Skeletal muscle tissue (tissue), 4 donors: ENCODE results near the gene MIA2. TPM values are rescaled to one million over a fixed set of nuclear protein-coding genes. Genes with fewer than 3 reads are reported as not detected.
"Not testable (repeated sequence)": the region's sequence is repeated elsewhere in the genome, so short reads cannot be mapped to it uniquely, and the experiment has no call there.

Source experiments
- H3K27ac ChIP-seq: one replicate; pipeline ENCODE4 v1.7.0; 2013; ENCODE audit warnings: mild to moderate bottlenecking, low read depth, low read length, inconsistent platforms
- H3K27me3 ChIP-seq, 3 donors: one replicate each; pipeline ENCODE4 v1.7.0; 2013; ENCODE audit warnings: low read length in 3 of 3; ENCODE audit not compliant: control insufficient read depth in 3 of 3, insufficient read depth in 3 of 3
- H3K36me3 ChIP-seq, 3 donors: one replicate each; pipeline ENCODE4 v1.7.0; 2013; ENCODE audit warnings: low read length in 3 of 3; ENCODE audit not compliant: control insufficient read depth in 3 of 3, insufficient read depth in 3 of 3
- H3K4me1 ChIP-seq, 3 donors: one replicate each; pipeline ENCODE4 v1.7.0; 2013; ENCODE audit warnings: low read length in 3 of 3, mild to moderate bottlenecking in 3 of 3; ENCODE audit not compliant: control insufficient read depth in 3 of 3, insufficient read depth in 3 of 3
- H3K4me3 ChIP-seq, 3 donors: one replicate each; pipeline ENCODE4 v1.7.0; 2013; ENCODE audit warnings: low read length in 3 of 3
- H3K9ac ChIP-seq, 3 donors: one replicate each; pipeline ENCODE4 v1.7.0; 2013; ENCODE audit warnings: low read length in 3 of 3, mild to moderate bottlenecking in 3 of 3, moderate library complexity in 2 of 3, low read depth in 1 of 3
- H3K9me3 ChIP-seq, 3 donors: one replicate each; pipeline ENCODE4 v1.7.0; 2013; ENCODE audit warnings: low read length in 3 of 3; ENCODE audit not compliant: control insufficient read depth in 3 of 3
- total RNA-seq: library from RNA; depleted of rRNA; stranded (reverse); fragments of >200 nt; gene quantifications from one replicate; pipeline ENCODE4 v1.2.3, GENCODE V29; 2014
- donor health status: Osteomylitis.

MIA2 gene
- total RNA-seq, 1 donor from 2014 or later: 15.7 TPM

- no peak overlapping the region for H3K4me3 ChIP-seq
- H3K27me3 ChIP-seq: no peaks in the 10 kb centered on the region
Observed at GRCh38 chr14:39360316-39360715, 126.6 kb downstream of the MIA2 start.

DNA sequence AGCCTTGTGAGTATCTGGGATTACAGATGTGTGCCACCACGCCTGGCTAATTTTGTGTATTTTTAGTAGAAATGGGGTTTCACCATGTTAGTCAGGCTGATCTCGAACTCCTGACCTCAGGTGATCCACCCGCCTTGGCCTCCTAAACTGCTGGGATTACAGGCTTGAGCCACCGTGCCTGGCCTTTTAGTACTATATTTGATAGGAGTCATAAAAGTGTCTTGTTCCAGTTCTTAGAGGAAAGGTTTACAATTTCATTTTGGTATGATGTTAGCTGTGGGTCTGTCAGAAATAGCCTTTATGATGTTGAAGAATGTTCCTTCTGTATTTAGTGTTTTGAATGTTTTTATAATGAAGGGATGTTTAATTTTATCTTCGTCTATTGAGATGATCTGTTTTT lies 127.8 kb downstream of the MIA2 start:
- not testable (repeated sequence) for H3K27ac ChIP-seq, H3K9me3 ChIP-seq, H3K36me3 ChIP-seq, H3K9ac ChIP-seq, H3K4me3 ChIP-seq, H3K27me3 ChIP-seq, H3K4me1 ChIP-seq

More at GRCh38 chr14:39360316-39360715, 126.6 kb downstream of the MIA2 start:
- H3K4me1 ChIP-seq: peaks cover 0 to 5% (median 0%) of the 10 kb centered on the region in 3 donors
- no peaks in the 10 kb centered on the region for H3K36me3 ChIP-seq
- H3K9ac ChIP-seq: no peak overlapping the region
- H3K27ac ChIP-seq: no peak overlapping the region
- no peaks in the 10 kb centered on the region for H3K9me3 ChIP-seq

DNA sequence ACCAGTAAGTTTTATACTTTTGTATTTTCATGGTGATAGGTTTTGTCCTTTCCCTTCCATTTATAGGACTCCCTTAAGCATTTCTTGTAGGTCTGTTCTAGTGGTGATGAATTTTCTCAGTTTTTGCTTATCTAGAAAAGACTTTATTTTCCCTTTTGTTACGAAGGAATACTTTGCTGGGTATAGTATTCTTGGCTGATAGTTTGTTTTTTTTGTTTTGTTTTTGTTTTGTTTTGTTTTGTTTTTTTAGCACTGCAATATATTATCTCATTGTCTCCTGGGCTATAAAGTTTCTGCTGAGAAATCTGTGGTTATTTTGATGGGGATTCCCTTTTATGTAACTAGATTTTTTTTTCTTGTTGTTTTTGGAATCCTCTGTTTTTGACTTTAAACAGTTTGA lies 130.8 kb downstream of the MIA2 start:
- no peaks in the 10 kb centered on the region for H3K36me3 ChIP-seq
- no peak overlapping the region for H3K27ac ChIP-seq
- H3K4me3 ChIP-seq: no peak overlapping the region

GRCh38 chr14:39365354-39365753 lies 131.6 kb downstream of the MIA2 start:
- H3K9me3 ChIP-seq: no peaks in the 10 kb centered on the region
- H3K27me3 ChIP-seq: no peaks in the 10 kb centered on the region
- H3K4me3 ChIP-seq: no peak overlapping the region
- peaks cover 17 to 22% (median 18%) of the 10 kb centered on the region in 3 donors for H3K4me1 ChIP-seq
- peaks cover 0 to 2% (median 1%) of the 10 kb centered on the region in 3 donors for H3K36me3 ChIP-seq
- H3K27ac ChIP-seq: no peak overlapping the region
- H3K9ac ChIP-seq: no peak overlapping the region

More for the DNA sequence above, 130.8 kb downstream of the MIA2 start:
- peaks cover 17 to 22% (median 20%) of the 10 kb centered on the region in 3 donors for H3K4me1 ChIP-seq
- no peaks in the 10 kb centered on the region for H3K9me3 ChIP-seq
- no peak overlapping the region for H3K9ac ChIP-seq
- H3K27me3 ChIP-seq: no peaks in the 10 kb centered on the region

GRCh38 chr14:39366460-39367386 lies 133.0 kb downstream of the MIA2 start:
- no peak overlapping the region for H3K9ac ChIP-seq
- no peaks in the 10 kb centered on the region for H3K9me3 ChIP-seq
- H3K36me3 ChIP-seq: peaks cover 0 to 4% (median 3%) of the 10 kb centered on the region in 3 donors
- peaks cover 17 to 22% (median 18%) of the 10 kb centered on the region in 3 donors for H3K4me1 ChIP-seq
- H3K4me3 ChIP-seq: no peak overlapping the region
- no peak overlapping the region for H3K27ac ChIP-seq
- no peaks in the 10 kb centered on the region for H3K27me3 ChIP-seq

GRCh38 chr14:39367387-39367751 lies 133.7 kb downstream of the MIA2 start:
- H3K4me3 ChIP-seq: no peak overlapping the region
- peaks cover 17 to 22% (median 18%) of the 10 kb centered on the region in 3 donors for H3K4me1 ChIP-seq
- H3K9me3 ChIP-seq: no peaks in the 10 kb centered on the region
- H3K9ac ChIP-seq: no peak overlapping the region
- peaks cover 0 to 4% (median 3%) of the 10 kb centered on the region in 3 donors for H3K36me3 ChIP-seq
- H3K27ac ChIP-seq: no peak overlapping the region
- no peaks in the 10 kb centered on the region for H3K27me3 ChIP-seq

DNA sequence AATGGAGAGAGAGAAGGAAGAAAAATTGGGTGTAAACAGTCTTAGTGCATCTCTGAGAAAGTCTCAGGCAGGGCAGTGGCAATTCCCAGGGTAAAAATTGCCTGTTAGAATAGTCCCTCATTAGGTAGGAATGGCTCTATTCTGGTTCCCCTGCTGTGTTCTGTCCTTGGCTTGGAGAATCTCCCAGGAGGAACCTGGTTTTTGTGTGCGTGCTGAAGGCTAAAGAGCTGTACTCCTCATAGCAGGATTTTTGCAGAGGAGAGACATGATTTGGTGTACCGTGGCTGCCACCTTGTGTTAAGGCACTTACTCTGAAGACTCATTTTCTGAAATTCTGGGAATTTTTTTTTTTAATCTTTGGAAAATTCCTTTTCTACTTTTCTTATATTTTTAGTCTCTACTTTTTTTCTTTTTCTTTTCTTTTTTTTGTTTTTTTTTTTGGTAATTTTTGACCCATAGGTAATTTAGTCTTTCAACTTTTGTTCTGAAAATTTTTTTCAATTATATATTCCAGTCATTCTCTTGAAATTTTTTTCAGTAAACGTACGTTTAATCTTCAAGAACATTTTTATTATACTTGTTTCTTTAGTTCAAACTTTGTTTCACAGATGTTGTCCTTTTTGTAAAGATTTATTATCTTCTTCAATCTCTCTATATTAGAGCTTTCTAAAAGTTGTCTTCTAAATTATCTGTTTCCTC lies 134.7 kb downstream of the MIA2 start:
- no peaks in the 10 kb centered on the region for H3K27me3 ChIP-seq
- H3K9me3 ChIP-seq: no peaks in the 10 kb centered on the region
- H3K4me1 ChIP-seq: peaks cover 17 to 22% (median 18%) of the 10 kb centered on the region in 3 donors
- H3K36me3 ChIP-seq: peaks cover 0 to 4% (median 3%) of the 10 kb centered on the region in 3 donors
- no peak overlapping the region for H3K9ac ChIP-seq
- H3K4me3 ChIP-seq: no peak overlapping the region
- H3K27ac ChIP-seq: no peak overlapping the region

- H3K9me3 ChIP-seq: no peaks in the 10 kb centered on the region
- H3K36me3 ChIP-seq: peaks cover 0 to 4% (median 3%) of the 10 kb centered on the region in 3 donors
- H3K27ac ChIP-seq: no peak overlapping the region
Observed at GRCh38 chr14:39369029-39369428, 135.3 kb downstream of the MIA2 start.

GRCh38 chr14:39370415-39370814 lies 136.7 kb downstream of the MIA2 start:
- Histone ChIP-seq H3K27ac (no peak overlapping the region), H3K27me3 (no peaks in the 10 kb centered on the region), H3K4me3 (no peak overlapping the region), H3K36me3 (peaks cover 0 to 4% (median 3%) of the 10 kb centered on the region in 3 donors), H3K4me1 (peaks cover 17 to 22% (median 18%) of the 10 kb centered on the region in 3 donors), H3K9ac (no peak overlapping the region), H3K9me3 (no peaks in the 10 kb centered on the region)

More at GRCh38 chr14:39369029-39369428, 135.3 kb downstream of the MIA2 start:
- Histone ChIP-seq H3K9ac (no peak overlapping the region), H3K4me3 (no peak overlapping the region), H3K4me1 (peaks cover 17 to 22% (median 18%) of the 10 kb centered on the region in 3 donors), H3K27me3 (no peaks in the 10 kb centered on the region)

DNA sequence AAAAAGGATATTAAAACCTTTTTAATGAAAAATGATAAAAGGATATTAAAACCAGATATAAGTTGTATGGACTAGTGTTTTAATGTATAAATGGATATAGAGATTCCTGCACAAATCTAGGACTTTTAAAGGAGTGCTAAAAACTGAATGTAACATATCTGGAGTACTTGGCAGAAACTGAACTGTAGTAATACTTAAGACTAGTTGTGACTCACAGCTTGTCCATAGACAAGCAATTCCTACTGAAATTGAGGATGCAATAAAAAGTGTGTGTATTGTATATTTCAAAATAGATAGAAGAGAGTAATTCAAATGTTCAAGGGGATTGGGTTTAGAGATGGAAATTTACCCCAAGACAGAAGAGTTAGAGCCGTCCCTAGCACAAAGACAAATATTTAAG lies 138.9 kb downstream of the MIA2 start:
- Histone ChIP-seq H3K4me3 (no peak overlapping the region), H3K9ac (no peak overlapping the region), H3K27me3 (no peaks in the 10 kb centered on the region), H3K36me3 (peaks cover 0 to 4% (median 3%) of the 10 kb centered on the region in 3 donors), H3K27ac (no peak overlapping the region), H3K4me1 (peaks cover 7 to 8% (median 7%) of the 10 kb centered on the region in 3 donors), H3K9me3 (no peaks in the 10 kb centered on the region)
